GM19238 (cell line): ENCODE data around the gene NTN1.

Experiments
- DNase-seq: peaks from one replicate; pipeline ENCODE4 v3.0.0; 2011; ENCODE audit warnings: low spot score; ENCODE audit not compliant: insufficient read length

NTN1 gene

DNA sequence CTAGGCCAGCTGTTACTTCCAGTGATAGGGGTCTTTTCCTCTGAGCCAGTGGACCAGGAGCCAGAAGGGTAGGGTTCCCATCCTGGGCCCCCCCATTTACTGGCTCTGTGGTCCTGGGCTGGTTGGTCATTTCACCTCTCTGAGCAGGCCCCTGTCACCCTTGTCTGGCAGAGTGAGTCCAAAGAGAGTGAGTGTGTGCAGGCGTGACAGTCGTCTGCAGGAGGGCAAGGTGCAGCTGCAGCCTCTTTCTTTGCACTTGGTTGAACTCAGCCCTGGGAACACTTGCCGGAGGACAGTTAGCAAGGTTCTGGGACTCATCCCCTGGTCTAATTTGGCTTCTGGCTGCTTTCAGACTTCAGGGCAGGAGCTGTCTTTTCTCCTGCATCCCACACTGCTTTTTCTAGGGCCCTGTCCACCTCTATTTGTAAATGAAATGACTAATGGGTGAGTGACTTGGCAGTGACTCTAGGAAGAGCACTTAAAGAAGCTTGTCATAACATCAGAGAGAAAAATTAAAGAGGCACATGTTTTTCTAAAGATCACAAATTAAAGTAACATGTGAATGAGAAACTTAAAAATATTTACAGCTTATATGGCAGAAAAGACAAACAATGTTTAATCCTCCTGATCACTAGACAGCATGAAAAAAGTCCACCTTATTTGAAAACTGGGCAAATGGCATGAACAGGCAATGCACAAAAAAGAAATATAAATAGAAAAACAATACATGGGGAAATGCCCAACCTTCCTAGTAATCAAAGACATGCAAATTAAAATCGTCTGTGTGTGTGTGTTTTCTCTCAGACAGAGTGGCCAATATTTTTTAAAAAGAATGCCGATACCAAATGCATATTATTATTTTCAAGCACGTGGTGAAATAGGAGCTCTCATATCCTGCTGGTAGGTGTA is 137.5 kb downstream of the NTN1 start:
- no peak for DNase-seq

DNA sequence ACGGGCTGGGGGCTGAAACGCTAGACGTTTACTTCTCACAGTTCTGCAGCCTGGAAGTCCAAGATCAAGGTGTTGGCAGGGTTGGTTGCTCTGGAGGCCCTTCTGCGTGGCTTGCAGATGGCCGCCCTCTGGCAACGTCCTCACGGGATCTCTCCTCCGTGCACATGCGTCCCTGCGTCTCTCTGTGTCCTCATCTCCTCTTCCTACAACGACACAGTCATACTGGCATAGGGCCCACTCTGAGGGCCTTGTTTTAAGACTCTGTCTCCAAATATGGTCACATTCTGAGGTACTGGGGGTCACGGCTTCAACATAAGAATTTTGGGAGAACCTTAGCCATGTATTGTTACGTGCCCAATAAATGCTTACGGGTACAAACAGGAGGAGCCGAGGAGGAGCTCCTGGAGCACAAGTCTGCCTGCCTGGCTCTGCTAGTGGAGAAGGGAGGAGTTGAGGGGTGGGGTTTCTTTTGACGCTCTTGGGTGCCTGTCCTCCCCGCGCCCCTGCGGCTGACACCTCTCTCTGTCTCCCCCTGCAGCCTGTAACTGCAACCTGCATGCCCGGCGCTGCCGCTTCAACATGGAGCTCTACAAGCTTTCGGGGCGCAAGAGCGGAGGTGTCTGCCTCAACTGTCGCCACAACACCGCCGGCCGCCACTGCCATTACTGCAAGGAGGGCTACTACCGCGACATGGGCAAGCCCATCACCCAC is 141.1 kb downstream of the NTN1 start:
- DNase-seq = no peak

DNA sequence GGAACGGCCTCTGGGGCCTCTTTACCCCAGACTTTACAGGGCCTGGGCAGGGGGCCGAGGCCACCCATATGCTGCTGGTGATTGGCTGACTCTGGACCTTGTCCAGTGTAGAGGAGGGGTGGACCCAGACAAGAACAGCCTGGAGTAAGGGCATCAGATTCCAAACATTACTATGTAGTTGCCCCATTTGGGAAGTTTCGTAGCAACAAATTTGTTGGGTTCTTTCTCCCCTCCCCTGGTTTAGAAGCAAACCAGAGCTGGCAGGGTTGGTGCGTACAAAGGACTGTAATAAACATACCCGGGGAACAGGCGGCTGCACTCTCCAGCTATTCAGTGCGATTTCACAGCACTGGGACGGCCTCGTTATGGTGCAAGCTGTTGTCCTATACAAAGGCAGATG is 145.5 kb downstream of the NTN1 start:
- DNase-seq = no peak

DNA sequence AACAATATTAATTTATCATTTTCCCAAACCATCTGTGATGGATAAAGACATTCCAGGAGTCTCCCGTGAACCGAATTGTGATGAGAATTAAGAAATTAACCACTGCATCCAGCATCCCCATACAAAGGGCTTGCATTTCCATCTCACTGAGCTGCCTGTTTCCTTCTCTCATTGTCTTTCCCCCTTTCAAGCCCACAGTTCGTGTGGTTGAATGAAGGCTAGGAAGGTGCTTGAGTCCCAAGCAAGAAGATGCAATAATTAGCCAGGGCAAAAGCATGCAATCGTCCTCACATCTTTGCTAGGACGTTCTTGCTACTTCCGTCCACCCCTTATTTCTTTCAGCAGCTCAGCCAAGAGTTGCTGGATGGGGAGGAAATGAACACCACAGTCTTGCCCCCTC is 146.1 kb downstream of the NTN1 start:
- DNase-seq = no peak

DNA sequence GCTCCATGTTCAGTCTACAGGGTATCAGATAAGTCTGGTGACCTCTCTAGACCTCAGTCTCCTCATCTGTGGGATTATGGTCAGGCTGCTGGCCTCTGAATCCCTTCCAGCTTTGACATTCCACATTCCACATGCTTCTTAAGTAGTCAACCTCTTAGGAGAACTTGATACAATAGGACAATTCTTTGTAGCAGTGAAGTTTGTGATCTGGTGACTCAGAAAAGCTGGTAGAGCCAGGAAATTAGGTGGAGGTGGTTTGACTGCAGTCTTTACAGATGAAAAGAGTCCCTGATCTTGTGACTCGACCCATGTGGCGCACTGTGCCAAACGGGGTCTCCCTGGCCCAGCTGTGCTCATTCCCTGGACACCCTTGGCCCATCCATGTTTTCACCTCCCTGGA is 147.8 kb downstream of the NTN1 start:
- no peak for DNase-seq

DNA sequence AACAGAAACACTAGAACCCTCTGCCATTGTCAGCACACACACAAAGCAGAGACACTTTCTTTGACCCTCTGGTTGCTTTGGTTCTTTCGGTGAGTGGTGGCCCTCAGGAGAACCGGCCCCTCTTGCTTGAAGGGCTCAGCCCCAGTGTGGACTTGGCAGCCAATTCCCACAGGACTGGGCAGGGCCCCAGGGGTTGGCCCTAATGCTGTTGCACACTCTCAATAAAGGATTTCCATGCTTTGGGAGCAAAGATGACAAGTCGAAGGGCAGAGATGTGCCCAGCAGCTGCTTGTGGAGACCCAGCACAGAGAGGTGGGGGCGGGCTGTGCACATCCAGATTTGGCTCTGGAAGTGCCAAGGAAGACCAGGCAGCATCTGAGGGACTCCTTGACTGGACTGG is 149.0 kb downstream of the NTN1 start:
- DNase-seq = no peak

DNA sequence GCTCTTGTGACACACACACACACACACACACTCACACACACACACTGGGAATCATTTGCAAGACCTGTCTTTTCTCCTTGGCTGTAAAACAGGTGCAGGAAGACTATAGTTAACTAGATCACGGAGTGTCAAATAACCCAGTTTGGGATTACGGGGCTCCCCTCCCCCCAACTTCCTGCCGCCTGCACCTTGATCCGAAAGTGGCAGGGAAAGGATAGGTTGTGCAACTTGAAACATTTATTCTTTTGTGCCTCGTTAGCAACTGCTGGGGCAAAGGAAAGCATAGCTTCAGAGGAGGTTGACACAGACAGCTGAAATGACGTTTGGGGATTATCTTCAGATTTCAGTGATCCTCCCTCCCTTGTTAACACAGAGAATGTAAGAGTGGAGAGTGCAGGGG is 149.5 kb downstream of the NTN1 start:
- no peak for DNase-seq

DNA sequence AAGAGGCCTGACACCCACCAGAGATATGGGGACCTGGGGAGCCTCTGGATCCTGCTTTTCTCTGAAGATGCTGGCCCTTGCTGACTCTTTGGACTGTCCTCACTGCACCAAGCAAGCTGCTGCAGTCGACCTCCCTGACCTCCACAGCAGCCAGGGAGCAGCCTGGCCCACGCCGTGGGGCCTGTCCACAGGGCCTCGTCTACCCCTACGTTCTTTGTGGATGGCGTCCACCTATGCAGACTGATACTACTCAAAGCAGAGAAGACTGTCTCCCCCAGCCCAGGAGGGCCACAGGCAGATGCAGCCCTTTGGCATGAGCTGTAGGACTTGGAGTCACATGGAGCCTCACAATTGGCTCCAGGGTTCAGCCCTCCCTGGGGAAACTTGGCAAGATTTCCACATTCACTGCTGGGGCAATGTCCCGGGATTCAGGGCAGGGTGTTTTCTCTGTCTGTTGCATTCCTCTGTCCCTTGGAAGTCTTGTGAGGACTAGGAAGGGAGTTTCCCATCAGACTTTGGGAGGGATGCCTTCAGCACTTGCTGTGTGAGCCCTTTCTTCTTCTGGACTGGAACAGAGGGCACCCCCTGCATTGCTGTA is 152.2 kb downstream of the NTN1 start:
- no peak for DNase-seq

DNA sequence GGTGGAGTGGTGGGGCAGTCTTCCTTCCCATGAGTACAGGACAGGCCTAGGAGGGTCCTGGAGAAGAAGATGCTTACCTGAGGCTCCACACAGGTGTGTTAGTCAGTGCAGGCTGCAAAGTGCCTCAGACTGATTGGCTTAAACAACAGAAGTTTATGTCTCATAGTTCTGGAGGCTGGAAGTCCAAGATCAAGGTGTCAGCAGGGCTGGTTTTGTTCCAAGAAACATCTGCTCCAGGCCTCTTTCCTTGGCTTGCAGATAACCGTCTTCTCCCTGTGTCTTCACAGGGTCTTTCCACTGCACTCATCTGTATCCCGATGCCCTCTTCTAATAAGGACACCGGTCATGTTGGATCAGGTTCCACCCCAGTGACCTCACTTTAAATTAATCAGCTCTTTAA is 153.0 kb downstream of the NTN1 start:
- DNase-seq = no peak

DNA sequence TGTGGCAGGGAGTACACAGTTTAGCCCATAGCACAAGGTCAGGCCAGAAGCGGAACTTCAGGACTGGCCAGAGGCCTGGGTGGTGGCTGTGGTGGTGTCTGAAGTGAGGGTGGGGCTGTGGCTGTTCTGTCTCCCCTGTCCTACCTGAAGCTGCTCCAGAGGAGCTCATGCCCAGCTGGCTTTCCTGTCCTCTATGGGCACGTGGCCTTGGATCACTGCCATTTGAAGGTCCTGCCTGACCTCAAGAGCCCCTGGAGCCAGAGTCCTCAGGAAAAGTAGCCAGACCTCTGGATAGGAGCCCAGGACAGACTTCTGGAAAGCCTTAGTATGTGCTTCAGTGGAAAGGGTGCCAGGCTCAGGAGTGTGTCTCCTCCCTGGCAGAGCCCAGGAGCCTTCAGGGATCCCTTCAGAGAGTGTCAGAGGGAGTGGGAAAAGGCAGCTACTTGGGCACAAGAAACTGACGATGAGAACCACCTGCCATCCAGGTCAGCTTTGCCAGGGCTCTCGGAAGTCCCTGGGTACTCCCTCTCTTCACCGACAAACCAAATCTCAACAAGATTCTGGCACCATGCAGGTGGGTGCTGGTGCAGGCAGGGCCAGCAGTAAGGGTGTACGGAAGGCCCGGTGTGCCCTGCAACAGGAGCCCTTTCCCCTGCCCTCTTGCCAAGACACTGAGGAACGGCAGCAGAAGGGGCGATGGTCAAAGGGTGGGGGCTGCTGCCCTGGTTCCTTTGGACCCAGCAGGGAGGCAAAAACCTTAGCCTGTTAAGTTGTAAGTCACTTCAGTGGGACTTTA is 153.7 kb downstream of the NTN1 start:
- DNase-seq = no peak

DNA sequence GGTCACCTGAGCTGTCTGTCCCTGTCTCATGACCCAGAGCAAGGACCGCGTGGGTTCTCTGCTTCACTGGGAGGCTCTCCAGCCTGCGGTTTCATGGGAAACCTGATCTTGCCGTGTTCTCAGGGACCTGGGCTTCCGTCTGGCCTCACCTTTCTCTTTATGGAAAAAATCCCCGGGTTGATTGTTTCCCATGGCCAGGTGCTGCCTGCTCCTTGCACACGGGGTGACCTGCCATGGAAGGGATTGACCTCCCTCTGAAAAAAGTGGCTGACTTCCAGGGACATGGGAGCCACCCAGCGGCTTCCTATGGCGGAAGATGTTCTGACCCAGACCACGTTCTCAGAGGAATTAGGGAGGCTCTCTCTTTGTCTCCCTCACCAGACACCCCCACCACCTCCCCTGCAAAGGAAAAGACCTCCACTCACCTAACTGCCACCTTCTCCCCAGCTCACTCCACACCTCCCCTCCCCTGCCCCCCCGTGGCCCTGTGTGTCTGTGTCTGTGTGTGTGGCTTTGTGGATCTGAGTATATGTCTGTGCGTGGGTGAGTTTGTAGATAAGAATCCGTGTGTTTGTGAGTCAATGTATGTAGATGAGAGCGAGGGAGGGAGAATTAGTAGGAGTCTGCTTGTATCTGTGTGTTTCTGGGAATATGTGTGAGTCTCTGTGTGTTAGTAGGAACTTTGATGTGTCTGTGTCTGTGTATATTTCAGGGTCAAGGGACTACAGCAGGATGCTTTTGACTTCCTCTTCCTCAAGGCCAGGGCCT is 154.6 kb downstream of the NTN1 start:
- DNase-seq = no peak

DNA sequence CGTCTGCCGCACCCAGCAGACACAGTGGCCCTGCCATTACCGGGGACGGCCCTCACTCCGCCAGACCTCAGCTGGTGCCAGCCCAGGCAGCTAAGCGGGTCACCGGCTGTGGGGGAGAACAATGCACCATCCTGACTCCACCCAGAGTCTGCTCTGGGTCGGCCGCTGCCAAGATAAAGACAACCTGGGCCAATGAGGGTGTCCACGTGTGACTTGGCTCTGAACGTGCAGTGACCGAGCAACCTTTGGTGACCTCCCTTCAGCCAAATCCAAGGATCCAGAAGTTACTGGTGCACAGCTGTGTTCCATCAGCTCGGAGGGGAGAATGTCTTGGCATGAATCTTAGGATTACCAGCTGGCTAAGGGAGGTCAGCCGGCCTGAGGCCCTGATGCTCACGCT is 155.9 kb downstream of the NTN1 start:
- DNase-seq = no peak

DNA sequence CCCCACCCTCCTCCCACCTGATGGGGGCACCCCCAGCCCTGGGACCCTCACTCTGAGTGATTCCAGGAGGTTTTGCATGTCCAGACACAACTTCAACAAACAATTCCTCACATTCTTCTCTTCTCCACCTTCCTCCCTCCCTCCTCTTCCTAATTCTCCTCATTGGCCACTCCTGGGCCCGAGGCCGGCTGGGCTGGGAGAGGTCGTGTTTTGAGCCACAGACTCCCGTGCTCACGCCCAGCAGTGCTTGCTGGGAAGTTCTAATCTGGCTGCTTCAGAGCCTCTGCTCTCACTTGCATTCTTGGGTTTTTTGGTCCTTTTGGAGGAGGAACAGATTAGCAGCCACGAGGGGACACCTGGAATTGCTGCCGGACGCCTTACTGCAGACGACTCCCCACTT is 157.0 kb downstream of the NTN1 start:
- DNase-seq = no peak

DNA sequence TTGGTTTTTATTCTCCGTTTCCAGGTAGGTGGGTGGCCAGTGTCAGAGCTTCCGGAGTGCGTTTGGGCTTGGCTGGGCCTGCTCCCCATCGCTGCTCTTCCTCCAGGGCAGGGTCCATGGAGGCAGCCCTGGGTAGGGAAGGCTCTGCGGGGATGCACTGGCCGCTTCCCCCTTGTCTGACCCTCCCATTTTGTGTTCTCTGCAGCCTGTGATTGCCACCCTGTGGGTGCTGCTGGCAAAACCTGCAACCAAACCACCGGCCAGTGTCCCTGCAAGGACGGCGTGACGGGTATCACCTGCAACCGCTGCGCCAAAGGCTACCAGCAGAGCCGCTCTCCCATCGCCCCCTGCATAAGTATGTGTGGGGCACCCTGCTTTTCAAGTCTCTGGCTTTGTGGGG is 158.3 kb downstream of the NTN1 start:
- no peak for DNase-seq

DNA sequence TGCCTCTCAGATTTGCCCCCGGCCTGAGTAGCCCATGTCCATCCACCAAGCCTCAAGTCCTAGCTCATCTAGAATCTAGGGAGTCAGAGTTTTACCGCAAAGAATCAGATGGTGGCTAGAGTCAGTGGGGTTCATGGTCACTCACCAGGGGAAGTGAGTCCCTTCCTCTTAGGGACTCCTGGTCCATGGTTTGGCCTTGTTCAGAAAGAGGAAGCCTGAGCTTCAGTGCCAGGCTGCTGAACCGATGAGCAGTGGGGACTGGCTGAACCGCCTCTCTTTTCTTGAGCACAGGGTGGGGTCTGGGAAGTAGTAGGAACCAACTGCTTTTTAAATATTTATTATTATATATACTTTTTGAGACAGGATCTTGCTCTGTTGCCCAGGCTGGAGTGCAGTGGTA is 160.3 kb downstream of the NTN1 start:
- DNase-seq = no peak

DNA sequence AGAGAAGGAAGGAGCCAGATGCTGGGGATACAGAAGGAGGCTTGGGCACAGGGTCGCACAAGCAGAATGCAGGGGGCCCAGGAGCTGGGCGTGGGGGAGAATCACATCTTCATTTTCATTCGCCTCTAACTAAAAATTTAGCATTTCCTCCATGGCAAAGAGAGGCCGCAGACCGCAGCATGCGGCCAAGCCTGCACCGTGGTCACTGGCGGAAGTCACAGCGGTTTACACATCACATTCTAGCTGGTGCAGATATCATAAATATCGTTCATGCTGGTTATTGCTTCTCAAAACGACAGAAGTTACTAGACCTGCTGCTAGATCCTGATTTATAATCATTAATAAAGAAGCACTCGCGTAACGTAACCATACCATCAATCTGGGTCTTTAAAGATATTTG is 162.0 kb downstream of the NTN1 start:
- no peak for DNase-seq

DNA sequence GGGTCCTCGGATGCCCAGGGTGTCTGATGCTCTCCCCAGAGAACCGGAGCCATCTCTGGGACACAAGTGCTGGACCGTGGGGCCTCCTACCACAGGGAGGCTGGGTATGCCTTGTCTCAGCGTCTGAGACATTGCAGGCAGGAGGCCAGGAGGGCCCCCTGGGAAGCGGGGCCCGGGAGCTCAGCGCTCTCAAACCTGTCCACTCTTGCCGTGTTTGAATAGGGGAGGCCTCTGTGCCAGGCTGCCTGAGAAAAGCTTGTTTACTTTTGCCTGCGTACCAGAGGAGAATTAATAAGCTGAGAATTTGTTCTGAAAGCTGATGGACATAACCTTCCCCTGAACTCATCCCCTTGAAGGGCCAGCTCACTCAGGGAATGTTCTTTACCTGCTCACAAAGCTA is 163.8 kb downstream of the NTN1 start:
- DNase-seq = no peak

DNA sequence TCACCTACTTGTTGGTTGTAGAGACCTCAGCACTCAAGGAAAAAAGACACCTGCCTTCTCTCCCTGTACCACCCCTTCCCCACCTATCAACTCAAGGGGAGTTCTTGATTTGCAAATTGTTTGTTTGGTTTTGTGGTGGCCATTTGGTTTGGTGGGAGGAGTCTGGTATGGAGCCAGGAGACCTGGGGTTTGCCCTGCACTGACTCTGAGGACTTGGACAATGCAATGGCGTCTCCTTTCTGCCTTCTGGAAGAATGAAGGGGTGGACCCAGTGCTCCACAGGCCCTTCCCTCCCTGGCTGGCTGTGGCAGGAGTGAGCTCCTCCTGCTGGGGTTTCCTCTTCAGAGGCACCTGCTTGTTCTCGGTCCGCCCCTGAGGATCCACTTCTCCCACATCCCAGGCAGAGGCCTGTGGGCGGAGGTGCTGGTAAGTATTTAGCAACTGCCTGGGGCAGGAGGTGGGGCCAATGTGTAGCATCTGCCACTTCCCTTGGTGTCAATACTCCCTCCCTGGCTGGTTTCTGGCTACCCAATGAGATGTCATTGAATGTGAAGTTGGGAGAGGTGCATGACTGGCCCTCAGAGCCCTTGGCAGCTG is 164.5 kb downstream of the NTN1 start:
- DNase-seq = no peak

DNA sequence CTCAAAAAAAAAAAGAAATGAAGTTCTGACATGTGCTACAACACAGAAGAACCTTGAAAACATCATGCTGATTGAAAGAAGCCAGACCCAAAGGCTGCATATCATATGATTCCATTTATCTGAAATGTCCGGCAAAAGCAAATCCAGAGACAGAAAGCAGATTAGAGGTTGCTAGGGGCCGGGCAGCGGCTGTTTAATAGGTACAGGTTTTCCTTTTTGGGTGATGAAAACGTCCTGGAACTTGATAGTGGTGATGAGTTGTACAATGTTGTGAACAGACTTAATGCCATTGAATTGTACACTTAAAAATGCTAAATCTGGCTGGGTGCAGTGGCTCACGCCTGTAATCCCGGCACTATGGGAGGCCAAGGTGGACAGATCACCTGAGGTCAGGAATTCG is 166.5 kb downstream of the NTN1 start:
- DNase-seq = no peak

DNA sequence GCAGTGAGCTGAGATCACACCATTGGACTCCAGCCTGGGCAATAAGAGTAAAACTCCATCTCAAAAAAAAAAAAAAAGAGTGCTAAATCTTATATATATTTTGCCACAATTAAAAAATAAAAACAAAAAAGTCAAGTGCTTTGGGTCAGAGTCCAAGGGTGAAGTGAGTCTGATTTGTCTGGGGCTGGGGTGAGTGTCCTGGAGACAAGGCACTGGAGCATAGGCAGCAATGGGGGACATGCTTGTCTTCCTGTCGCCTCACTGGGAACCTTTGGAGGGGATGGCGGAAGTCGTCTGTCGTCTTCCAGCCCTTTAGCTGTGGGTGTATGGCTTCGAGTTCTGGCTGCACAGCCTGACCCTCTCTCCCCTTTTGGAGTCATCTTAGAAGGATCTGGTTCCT is 167.1 kb downstream of the NTN1 start:
- no peak for DNase-seq

DNA sequence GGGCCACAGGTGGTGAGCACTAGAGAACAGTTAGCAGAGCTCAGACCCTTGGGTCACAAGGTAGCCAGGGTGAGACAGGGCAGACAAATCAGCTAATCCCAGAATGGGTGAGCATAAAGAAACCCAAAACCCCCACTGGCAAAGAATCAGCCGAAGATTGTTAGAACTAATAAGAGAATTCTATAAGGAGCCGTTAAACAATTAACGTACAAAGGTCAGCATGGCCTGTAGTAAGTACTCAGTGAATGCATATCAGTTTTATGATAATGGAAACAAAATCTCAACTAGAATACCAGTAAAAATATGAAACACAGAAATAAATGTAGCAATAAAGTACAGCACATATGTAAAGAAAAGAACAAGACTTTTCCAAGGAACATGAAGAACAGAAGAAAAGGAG is 168.6 kb downstream of the NTN1 start:
- no peak for DNase-seq
